Glutamatergic neuron (in vitro differentiated cells): Measurements from ENCODE around the gene ATG9B. TPM values are rescaled to one million over a fixed set of nuclear protein-coding genes. Genes with fewer than 3 reads are reported as not detected.

Experiments
- DNase-seq: peaks from one replicate; pipeline ENCODE4 v3.0.0; 2022
- H3K27ac Mint-ChIP-seq: one replicate; pipeline ENCODE4 v1.8.0; 2020; ENCODE audit warnings: mild to moderate bottlenecking, mixed read lengths, inconsistent platforms; ENCODE audit not compliant: unreplicated experiment
- H3K27me3 Mint-ChIP-seq: one replicate; pipeline ENCODE4 v1.8.0; 2020; ENCODE audit warnings: mild to moderate bottlenecking, moderate library complexity, mixed read lengths, inconsistent platforms; ENCODE audit not compliant: unreplicated experiment
- H3K36me3 Mint-ChIP-seq: one replicate; pipeline ENCODE4 v1.8.0; 2020; ENCODE audit warnings: mild to moderate bottlenecking, mixed read lengths, inconsistent platforms; ENCODE audit not compliant: unreplicated experiment
- H3K4me1 Mint-ChIP-seq: one replicate; pipeline ENCODE4 v1.8.0; 2020; ENCODE audit warnings: mild to moderate bottlenecking, low read depth, mixed read lengths, inconsistent platforms; ENCODE audit not compliant: unreplicated experiment
- H3K4me3 Mint-ChIP-seq: one replicate; pipeline ENCODE4 v1.8.0; 2020; ENCODE audit warnings: mild to moderate bottlenecking, mixed read lengths, inconsistent platforms; ENCODE audit not compliant: unreplicated experiment
- H3K9me3 Mint-ChIP-seq: one replicate; pipeline ENCODE4 v1.8.0; 2020; ENCODE audit warnings: mild to moderate bottlenecking, moderate library complexity, mixed read lengths, inconsistent platforms; ENCODE audit not compliant: unreplicated experiment
- CTCF ChIP-seq: fragments of 200-600 bp; sonication (generic); IDR thresholded peaks from one replicate; pipeline ENCODE4 v1.5.0; 2021; ENCODE audit not compliant: partially characterized antibody, unreplicated experiment
- total RNA-seq: library from RNA; stranded (reverse); fragmentation: NEBNext Ultra II Directional; extraction: Animal tissue kit (Norgen Biotek cat#: 25700); gene quantifications from one replicate; pipeline ENCODE4 v1.2.1, GENCODE V29; 2021; ENCODE audit not compliant: unreplicated experiment

Gene ATG9B
- total RNA-seq, 1 donor from 2014 or later, result 9.4 TPM

- Mint-ChIP-seq H3K36me3 (peaks cover 5% of the 10 kb centered on the region), H3K27me3 (peaks cover 18% of the 10 kb centered on the region), H3K4me3 (peak overlapping the region; percentile 99), H3K4me1 (peaks cover 13% of the 10 kb centered on the region), H3K9me3 (peaks cover 9% of the 10 kb centered on the region), H3K27ac (peak overlapping the region; percentile 48)
- peak; percentile 20 for TF ChIP-seq CTCF
- no peak for DNase-seq
Observed at GRCh38 chr7:151056283-151056665, 32.0 kb upstream of the ATG9B start.

DNA sequence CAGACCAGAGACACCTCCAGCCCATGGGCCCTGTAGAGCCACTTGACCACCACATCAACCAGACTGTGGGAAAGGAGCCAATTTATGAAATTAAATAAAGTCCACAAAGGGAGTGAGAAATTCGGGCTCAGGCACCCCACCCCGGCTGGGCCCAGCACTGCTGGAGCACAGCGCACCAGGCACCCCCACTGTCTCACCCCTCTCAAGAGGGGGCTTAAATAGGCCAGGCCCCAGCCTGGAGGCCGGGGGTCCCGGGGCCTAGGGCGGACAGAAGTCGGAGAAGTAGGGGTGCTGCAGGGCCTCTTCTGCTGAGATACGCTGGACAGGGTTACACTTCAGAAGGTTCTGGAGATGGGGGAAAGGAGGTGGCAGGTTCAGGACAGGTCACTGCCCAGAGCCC lies 29.5 kb upstream of the ATG9B start:
- TF ChIP-seq CTCF, result no peak
- peaks cover 5% of the 10 kb centered on the region for H3K36me3 Mint-ChIP-seq
- peaks cover 20% of the 10 kb centered on the region for H3K27me3 Mint-ChIP-seq
- H3K9me3 Mint-ChIP-seq, result peaks cover 7% of the 10 kb centered on the region
- H3K27ac Mint-ChIP-seq, result no peak overlapping the region
- no peak for DNase-seq
- H3K4me3 Mint-ChIP-seq, result no peak overlapping the region
- H3K4me1 Mint-ChIP-seq, result peaks cover 10% of the 10 kb centered on the region

DNA sequence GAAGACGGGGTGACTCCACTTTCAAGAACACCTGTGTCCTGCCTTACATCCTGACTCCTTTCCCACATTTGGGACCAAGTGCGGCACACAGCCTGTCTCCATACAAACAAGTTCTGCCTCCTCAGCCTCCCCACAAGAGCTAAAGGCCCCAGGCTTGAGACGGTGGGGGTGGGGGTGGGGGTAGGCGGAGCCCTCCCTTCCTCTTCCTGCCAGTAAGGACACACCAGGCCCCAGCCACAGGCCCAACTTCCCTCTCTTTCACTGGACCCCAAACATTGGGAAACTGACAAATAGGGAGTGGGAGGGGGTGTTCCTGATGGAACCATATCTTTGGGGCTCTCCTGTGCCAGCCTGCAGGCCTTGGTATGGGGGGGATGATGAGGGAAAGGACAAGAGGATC lies 28.8 kb upstream of the ATG9B start:
- Mint-ChIP-seq H3K27ac (no peak overlapping the region), H3K9me3 (peaks cover 6% of the 10 kb centered on the region), H3K27me3 (peaks cover 15% of the 10 kb centered on the region), H3K4me3 (no peak overlapping the region), H3K4me1 (peaks cover 9% of the 10 kb centered on the region), H3K36me3 (peaks cover 5% of the 10 kb centered on the region)
- TF ChIP-seq CTCF, result no peak
- DNase-seq, result no peak

- Mint-ChIP-seq H3K36me3 (peaks cover 5% of the 10 kb centered on the region), H3K27me3 (peaks cover 8% of the 10 kb centered on the region), H3K4me1 (peaks cover 7% of the 10 kb centered on the region), H3K4me3 (no peak overlapping the region), H3K27ac (no peak overlapping the region), H3K9me3 (peaks cover 2% of the 10 kb centered on the region)
- no peak for TF ChIP-seq CTCF
- DNase-seq, result peak; percentile 62
Observed at GRCh38 chr7:151051108-151051507, 26.8 kb upstream of the ATG9B start.

DNA sequence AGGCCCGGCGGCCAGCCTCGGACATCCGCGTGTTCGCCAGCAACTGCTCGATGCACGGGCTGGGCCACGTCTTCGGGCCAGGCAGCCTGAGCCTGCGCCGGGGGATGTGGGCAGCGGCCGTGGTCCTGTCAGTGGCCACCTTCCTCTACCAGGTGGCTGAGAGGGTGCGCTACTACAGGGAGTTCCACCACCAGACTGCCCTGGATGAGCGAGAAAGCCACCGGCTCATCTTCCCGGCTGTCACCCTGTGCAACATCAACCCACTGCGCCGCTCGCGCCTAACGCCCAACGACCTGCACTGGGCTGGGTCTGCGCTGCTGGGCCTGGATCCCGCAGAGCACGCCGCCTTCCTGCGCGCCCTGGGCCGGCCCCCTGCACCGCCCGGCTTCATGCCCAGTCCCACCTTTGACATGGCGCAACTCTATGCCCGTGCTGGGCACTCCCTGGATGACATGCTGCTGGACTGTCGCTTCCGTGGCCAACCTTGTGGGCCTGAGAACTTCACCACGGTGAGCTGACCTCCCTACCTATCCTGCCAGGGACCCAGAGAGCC lies 24.7 kb upstream of the ATG9B start:
- peaks cover 3% of the 10 kb centered on the region for H3K9me3 Mint-ChIP-seq
- H3K27me3 Mint-ChIP-seq, result peaks cover 8% of the 10 kb centered on the region
- no peak for TF ChIP-seq CTCF
- H3K27ac Mint-ChIP-seq, result no peak overlapping the region
- peaks cover 5% of the 10 kb centered on the region for H3K36me3 Mint-ChIP-seq
- no peak for DNase-seq
- H3K4me1 Mint-ChIP-seq, result peaks cover 10% of the 10 kb centered on the region
- H3K4me3 Mint-ChIP-seq, result no peak overlapping the region
